Chondrocyte (in vitro differentiated cells): Measurements from ENCODE around the gene SYNE1. TPM values are rescaled to one million over a fixed set of nuclear protein-coding genes. Genes with fewer than 3 reads are reported as not detected.

Experiments
- DNase-seq: peaks from one replicate; pipeline ENCODE4 v3.0.0; 2021; ENCODE audit warnings: mixed read lengths, low spot score
- H3K27ac Mint-ChIP-seq: one replicate; pipeline ENCODE4 v1.8.0; 2021; ENCODE audit warnings: mild to moderate bottlenecking, moderate library complexity, mixed read lengths; ENCODE audit not compliant: unreplicated experiment
- H3K27me3 Mint-ChIP-seq: 2 replicates; pipeline ENCODE4 v1.8.0; 2021; ENCODE audit warnings: low read depth, mixed read lengths
- H3K36me3 Mint-ChIP-seq: 2 replicates; pipeline ENCODE4 v1.8.0; 2021; ENCODE audit warnings: low read depth, mixed read lengths
- H3K4me1 Mint-ChIP-seq: 2 replicates; pipeline ENCODE4 v1.8.0; 2021; ENCODE audit warnings: low read depth, mild to moderate bottlenecking, mixed read lengths
- H3K4me3 Mint-ChIP-seq: one replicate; pipeline ENCODE4 v1.8.0; 2021; ENCODE audit warnings: mild to moderate bottlenecking, moderate library complexity, mixed read lengths; ENCODE audit not compliant: unreplicated experiment
- H3K9me3 Mint-ChIP-seq: 2 replicates; pipeline ENCODE4 v1.8.0; 2021; ENCODE audit warnings: low read depth, mixed read lengths
- total RNA-seq: library from RNA; stranded (reverse); gene quantifications from 3 replicates; pipeline ENCODE4 v1.2.1, GENCODE V29; 2021
- TF ChIP-seq, protein P1 (sequence below): fragments of 200-600 bp; sonication (generic); IDR thresholded peaks from 2 replicates; pipeline ENCODE4 v1.5.0; 2021; ENCODE audit warnings: antibody characterized with exemption, mild to moderate bottlenecking, moderate library complexity

Gene SYNE1
- total RNA-seq, 1 donor from 2014 or later, result 151 TPM

DNA sequence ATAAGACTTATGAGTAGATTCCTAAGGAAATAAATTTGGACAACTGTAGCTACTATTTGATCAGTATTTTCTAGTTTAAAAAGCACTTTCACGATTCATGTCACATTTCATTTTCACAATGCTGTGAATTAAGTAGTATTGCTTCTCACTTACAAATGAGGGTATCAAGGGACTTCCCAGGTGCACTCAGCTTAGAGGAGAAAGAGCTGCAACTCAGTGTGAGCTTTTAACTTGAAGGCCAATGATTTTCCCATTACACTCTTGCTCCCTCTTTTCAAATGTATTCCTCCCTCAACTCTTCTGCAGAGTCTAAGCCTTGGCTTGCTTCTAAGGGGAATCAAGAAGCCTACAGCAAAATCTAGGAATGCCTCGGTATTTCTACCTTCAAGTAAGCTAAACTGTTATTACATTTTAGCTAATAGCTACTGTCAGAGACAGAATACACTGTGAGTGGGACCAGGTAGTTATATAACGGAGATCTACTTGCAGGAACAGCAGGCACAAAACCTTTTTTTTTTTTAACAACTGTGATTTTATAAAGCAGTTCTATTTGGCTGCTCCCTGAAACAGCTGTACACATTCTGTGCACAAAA, 339.0 kb downstream of the SYNE1 start:
- Mint-ChIP-seq H3K9me3 (no peaks in the 10 kb centered on the region), H3K4me1 (peaks cover 28% of the 10 kb centered on the region)

DNA sequence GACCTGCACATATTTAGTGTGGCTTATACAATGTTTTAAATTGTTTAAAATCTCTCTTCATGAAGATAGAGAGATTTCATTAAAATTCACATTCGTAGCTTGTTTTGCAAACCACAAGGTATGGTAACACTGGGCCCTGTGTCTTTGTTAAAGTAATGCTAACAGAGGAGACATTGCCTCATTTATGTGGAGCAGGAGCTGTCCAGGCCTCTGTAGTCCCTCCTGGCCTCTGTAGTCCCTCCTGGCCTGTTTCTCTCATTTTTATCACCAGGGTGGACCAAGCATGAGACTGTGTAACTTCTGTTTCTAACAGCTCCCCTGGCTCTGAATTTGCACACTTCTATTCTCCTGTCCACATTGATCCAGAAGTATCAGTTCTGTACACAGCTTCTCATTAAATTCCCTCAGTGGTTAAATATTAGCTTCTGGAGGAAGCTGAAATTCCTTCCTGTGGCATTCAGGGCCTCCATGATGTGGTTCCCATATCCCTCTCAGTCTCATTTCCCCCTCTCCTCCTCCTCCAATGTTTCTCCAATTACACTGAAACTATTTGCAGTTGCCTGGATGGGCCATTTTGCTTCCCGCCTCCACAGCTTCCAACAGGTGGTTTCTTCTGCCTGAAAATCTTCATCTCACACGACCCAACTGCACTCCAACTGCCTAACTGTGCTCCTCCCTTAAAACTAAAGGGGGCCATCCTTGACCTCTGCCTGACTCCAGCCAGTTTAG, 340.4 kb downstream of the SYNE1 start:
- TF ChIP-seq, protein P1, sequence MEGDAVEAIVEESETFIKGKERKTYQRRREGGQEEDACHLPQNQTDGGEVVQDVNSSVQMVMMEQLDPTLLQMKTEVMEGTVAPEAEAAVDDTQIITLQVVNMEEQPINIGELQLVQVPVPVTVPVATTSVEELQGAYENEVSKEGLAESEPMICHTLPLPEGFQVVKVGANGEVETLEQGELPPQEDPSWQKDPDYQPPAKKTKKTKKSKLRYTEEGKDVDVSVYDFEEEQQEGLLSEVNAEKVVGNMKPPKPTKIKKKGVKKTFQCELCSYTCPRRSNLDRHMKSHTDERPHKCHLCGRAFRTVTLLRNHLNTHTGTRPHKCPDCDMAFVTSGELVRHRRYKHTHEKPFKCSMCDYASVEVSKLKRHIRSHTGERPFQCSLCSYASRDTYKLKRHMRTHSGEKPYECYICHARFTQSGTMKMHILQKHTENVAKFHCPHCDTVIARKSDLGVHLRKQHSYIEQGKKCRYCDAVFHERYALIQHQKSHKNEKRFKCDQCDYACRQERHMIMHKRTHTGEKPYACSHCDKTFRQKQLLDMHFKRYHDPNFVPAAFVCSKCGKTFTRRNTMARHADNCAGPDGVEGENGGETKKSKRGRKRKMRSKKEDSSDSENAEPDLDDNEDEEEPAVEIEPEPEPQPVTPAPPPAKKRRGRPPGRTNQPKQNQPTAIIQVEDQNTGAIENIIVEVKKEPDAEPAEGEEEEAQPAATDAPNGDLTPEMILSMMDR, result no peak
- peaks cover 20% of the 10 kb centered on the region for H3K4me1 Mint-ChIP-seq
- peak overlapping the region; percentile 46 for H3K27ac Mint-ChIP-seq
- H3K4me3 Mint-ChIP-seq, result no peak overlapping the region
- peaks cover 42% of the 10 kb centered on the region for H3K36me3 Mint-ChIP-seq
- no peak for DNase-seq
- no peaks in the 10 kb centered on the region for H3K9me3 Mint-ChIP-seq
- H3K27me3 Mint-ChIP-seq, result no peaks in the 10 kb centered on the region

More for the DNA sequence above, 339.0 kb downstream of the SYNE1 start:
- Mint-ChIP-seq H3K27ac (peak overlapping the region; percentile 2), H3K36me3 (peaks cover 37% of the 10 kb centered on the region), H3K27me3 (no peaks in the 10 kb centered on the region), H3K4me3 (no peak overlapping the region)
- TF ChIP-seq, protein P1, result no peak
- DNase-seq, result no peak

- Mint-ChIP-seq H3K9me3 (no peaks in the 10 kb centered on the region), H3K27me3 (no peaks in the 10 kb centered on the region), H3K36me3 (peaks cover 44% of the 10 kb centered on the region), H3K4me1 (peaks cover 11% of the 10 kb centered on the region), H3K4me3 (no peak overlapping the region), H3K27ac (no peak overlapping the region)
- TF ChIP-seq, protein P1, result no peak
- DNase-seq, result no peak
Observed at GRCh38 chr6:152295920-152296319, 341.2 kb downstream of the SYNE1 start.

DNA sequence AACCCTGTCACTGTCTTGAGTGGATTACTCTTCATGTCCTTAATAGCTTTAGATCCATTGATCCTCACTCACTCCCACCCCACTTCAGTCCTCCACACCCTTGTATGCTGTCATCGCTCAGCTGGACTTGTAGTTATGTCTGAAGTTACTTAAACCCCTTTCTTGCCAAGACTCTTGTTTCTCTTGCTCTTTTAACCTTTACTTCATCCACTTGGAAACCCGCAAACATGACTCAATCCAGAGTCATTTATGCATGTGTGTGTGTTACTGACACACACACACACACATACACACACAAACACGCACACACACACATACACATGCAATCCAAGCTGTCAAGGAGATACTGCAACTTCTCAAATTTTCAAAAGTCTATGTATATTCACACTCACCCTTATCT, 341.8 kb downstream of the SYNE1 start:
- Mint-ChIP-seq H3K9me3 (no peaks in the 10 kb centered on the region), H3K36me3 (peaks cover 40% of the 10 kb centered on the region), H3K4me1 (peaks cover 12% of the 10 kb centered on the region), H3K27ac (no peak overlapping the region), H3K4me3 (no peak overlapping the region), H3K27me3 (no peaks in the 10 kb centered on the region)
- TF ChIP-seq, protein P1, result no peak
- no peak for DNase-seq

- no peak for DNase-seq
- Mint-ChIP-seq H3K36me3 (peaks cover 41% of the 10 kb centered on the region), H3K9me3 (no peaks in the 10 kb centered on the region), H3K27ac (no peak overlapping the region), H3K27me3 (no peaks in the 10 kb centered on the region), H3K4me3 (no peak overlapping the region), H3K4me1 (peaks cover 13% of the 10 kb centered on the region)
- TF ChIP-seq, protein P1, result no peak
Observed at GRCh38 chr6:152293404-152293803, 343.8 kb downstream of the SYNE1 start.
